Jurkat, Clone E6-1 (cell line): ENCODE data around the gene ZNF787.
A peak's percentile ranks its signal among the peaks of the same experiment; 100 is the strongest.

Experiments
- DNase-seq: peaks from one replicate; pipeline ENCODE4 v3.0.0-alpha.2; 2011; ENCODE audit warnings: low read depth, low spot score
- H3K4me3 ChIP-seq: 2 replicates; pipeline ENCODE4 v1.5.1; 2011; ENCODE audit warnings: mild to moderate bottlenecking, low read length, control low read depth, moderate library complexity

The ZNF787 gene

DNA sequence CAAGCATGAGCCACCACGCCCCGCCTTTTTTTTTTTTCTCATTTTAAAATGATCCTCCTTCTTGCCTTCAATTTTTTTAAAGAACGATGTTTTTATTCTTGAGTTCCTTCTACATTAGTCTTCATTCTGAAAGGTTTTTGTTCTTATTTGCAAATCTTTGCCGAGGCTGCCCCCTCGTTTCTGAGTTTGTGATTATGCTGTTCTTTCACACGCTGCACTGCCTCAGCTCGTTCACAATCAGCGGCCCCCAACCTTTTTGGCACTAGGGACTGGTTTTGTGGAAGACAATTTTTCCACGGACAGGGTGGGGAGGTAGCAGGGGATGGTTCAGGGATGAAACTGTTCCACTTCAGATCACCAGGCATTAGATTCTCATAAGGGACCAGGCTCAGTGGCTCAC lies 26.6 kb downstream of the ZNF787 start:
- no peak for DNase-seq
- H3K4me3 ChIP-seq, result no peak overlapping the region

DNA sequence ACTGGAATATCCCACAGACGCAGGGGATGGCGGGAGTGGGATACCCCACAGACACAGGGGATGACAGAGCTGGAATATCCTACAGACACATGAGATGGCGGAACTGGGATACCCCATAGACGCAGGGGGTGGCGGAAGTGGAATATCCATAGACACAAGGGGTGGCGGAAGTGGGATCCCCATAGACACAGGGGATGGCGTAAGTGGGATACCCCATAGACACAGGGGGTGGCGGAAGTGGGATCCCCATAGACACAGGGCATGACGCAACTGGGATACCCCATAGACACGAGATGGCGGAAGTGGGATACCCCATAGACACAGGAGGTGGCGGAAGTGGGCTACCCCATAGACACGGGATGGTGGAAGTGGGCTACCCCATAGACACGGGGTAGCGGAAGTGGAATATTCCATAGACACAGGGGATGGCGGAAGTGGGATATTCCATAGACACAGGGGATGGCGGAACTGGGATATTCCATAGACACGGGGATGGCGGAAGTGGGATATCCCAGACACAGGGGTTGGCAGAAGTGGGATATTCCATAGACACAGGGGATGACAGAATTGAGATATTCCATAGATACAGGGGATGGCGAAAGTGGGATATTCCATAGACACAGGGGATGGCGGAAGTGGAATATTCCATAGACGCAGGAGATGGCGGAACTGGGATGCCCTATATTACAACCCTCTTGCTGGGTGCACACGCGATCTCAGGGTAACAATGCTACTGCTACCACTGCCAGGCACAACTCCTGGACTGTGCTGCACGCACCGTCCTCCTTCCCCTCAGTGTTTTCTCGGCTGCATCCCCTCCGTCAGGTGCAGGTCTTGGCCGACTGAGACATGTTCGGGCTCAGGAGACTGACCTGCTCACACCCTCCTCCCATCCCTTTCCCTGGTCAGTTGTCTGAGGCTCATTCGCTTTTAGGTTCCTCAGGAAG lies 28.1 kb downstream of the ZNF787 start:
- no peak overlapping the region for H3K4me3 ChIP-seq
- DNase-seq, result no peak

DNA sequence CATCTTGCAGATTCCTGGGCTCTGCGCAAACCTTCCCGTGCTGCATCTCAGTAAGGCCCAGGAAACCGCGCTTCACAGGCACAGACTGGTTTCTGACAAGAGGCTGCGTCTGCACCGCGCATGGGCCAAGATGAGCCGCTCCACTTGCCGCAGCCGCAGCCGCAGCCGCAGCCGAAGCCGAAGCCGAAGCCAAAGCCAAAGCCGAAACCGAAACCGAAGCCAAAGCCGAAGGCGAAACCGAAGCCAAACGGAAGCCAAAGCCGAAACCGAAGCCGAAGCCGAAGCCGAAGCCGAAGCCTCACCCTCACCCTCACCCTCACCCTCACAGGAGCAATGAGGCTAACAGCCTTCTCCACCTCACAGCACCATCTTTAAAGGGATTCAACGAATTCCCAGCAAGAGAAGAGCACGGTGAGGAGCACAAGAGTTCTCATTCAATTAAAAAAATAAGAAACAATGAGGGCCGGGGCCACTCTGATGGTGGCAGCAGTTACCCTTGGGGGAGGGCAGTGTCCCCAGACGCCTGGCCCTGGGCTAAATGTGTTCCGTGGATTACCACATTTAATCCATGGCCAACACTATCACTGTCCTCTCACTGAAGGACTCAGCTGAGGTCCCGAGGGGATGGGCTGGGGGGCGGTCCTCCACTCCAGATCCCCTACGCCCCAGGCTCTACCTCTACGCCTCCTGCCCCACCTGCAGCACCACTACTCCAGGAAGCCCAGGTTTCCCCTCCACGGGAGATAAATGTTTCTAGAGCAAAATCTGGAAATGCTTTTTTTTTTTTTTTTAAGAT lies 29.1 kb downstream of the ZNF787 start:
- DNase-seq, result no peak
- no peak overlapping the region for H3K4me3 ChIP-seq

DNA sequence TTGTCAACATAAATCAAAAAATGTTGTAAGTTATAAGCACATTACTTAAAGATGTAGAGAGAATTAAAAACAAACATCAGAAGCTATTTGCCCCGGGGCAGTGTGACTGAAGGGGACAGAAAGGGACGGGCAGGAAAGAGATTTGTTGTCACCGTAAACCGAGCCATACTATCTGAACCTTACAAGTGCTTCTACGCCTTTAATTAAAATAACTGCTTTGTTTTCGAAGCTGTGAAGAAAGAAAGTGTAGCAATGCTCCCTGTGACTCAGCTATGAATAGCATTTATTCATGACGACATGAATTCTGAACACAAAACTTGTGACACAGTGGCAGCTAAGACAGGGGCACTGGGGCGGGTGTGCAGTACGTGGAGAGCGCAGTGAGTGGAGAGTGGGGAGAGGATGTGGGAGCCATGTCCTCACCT lies 30.0 kb downstream of the ZNF787 start:
- no peak overlapping the region for H3K4me3 ChIP-seq
- DNase-seq, result no peak

- DNase-seq, result no peak
- H3K4me3 ChIP-seq, result no peak overlapping the region
Observed at GRCh38 chr19:56089344-56089743, 31.8 kb downstream of the ZNF787 start.

GRCh38 chr19:56088497-56089215 lies 32.4 kb downstream of the ZNF787 start:
- no peak overlapping the region for H3K4me3 ChIP-seq
- no peak for DNase-seq

GRCh38 chr19:56087647-56088496 lies 33.2 kb downstream of the ZNF787 start:
- no peak for DNase-seq

GRCh38 chr19:56086671-56087430 lies 34.2 kb downstream of the ZNF787 start:
- no peak for DNase-seq
- no peak overlapping the region for H3K4me3 ChIP-seq

More at GRCh38 chr19:56087647-56088496, 33.2 kb downstream of the ZNF787 start:
- H3K4me3 ChIP-seq, result no peak overlapping the region

GRCh38 chr19:56085571-56086275 lies 35.4 kb downstream of the ZNF787 start:
- DNase-seq, result no peak
- no peak overlapping the region for H3K4me3 ChIP-seq

GRCh38 chr19:56084835-56085536 lies 36.1 kb downstream of the ZNF787 start:
- H3K4me3 ChIP-seq, result no peak overlapping the region
- DNase-seq, result no peak

- no peak for DNase-seq
- H3K4me3 ChIP-seq, result no peak overlapping the region
Observed at GRCh38 chr19:56083668-56084067, 37.4 kb downstream of the ZNF787 start.

GRCh38 chr19:56080669-56081401 lies 40.3 kb downstream of the ZNF787 start:
- DNase-seq, result peak; percentile 38

GRCh38 chr19:56079609-56080008 lies 41.5 kb downstream of the ZNF787 start:
- no peak overlapping the region for H3K4me3 ChIP-seq
- DNase-seq, result no peak

More at GRCh38 chr19:56080669-56081401, 40.3 kb downstream of the ZNF787 start:
- peak overlapping the region; percentile 5 for H3K4me3 ChIP-seq

GRCh38 chr19:56076498-56076897 lies 44.6 kb downstream of the ZNF787 start:
- peak; percentile 22 for DNase-seq
- H3K4me3 ChIP-seq, result no peak overlapping the region

DNA sequence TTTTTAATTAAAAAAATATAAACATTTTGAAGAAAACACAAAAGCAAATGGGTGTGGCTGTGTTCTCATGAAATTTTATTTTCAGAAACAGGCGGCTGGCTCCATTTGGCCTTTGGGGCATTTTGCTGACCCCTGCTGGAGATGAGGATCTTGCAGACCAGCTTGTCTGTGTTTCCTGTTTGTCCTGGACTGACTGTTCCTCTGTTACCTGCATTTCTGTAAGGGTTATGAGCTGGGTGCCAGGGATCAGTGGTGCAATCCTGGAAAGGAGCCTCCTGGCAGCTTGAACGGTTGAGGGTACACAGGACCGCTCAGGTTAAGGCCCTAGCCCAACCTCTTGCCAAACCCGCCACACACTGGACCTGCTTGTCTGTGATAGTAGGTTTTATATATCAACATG lies 49.9 kb downstream of the ZNF787 start:
- no peak overlapping the region for H3K4me3 ChIP-seq
- no peak for DNase-seq

GRCh38 chr19:56069642-56070041 lies 51.5 kb downstream of the ZNF787 start:
- DNase-seq, result no peak
- H3K4me3 ChIP-seq, result no peak overlapping the region
